Natural killer cell treated with Interleukin-12 subunit alpha and Interleukin-12 subunit beta and Interleukin-15 and Interleukin-18, amount 100 ng/mL, for 72 hours (primary cell): ENCODE results near the gene SIGLEC15. TPM values are rescaled to one million over a fixed set of nuclear protein-coding genes. Genes with fewer than 3 reads are reported as not detected.

Experiments used
- ATAC-seq, 2 donors: fragments of 150-1000 bp; cut with Tn5 transposase in 1 of 2; sonication (Bioruptor Pico), chemical (Tn5 transposase) in 1 of 2; 2 replicates each; pipeline ENCODE4 v1.10.0; 2021
- DNase-seq: peaks from one replicate; pipeline ENCODE4 v3.0.0; 2022; ENCODE audit warnings: low spot score
- H3K27ac Mint-ChIP-seq, 2 donors: 1 replicate in 1 of 2; 2 replicates in 1 of 2; pipeline ENCODE4 v1.8.0; 2022; ENCODE audit warnings: mixed read lengths in 2 of 2, mild to moderate bottlenecking in 1 of 2, moderate library complexity in 1 of 2
- H3K27me3 Mint-ChIP-seq, 2 donors: 1 replicate in 1 of 2; 2 replicates in 1 of 2; pipeline ENCODE4 v1.8.0; 2022; ENCODE audit warnings: mixed read lengths in 2 of 2
- H3K36me3 Mint-ChIP-seq: one replicate; pipeline ENCODE4 v1.8.0; 2022; ENCODE audit warnings: mixed read lengths
- H3K4me1 Mint-ChIP-seq, 2 donors: 1 replicate in 1 of 2; 2 replicates in 1 of 2; pipeline ENCODE4 v1.8.0; 2022; ENCODE audit warnings: low read depth in 2 of 2, mixed read lengths in 2 of 2, mild to moderate bottlenecking in 1 of 2
- H3K4me3 Mint-ChIP-seq: one replicate; pipeline ENCODE4 v1.8.0; 2022; ENCODE audit warnings: mixed read lengths
- H3K9me3 Mint-ChIP-seq: 2 replicates; pipeline ENCODE4 v1.8.0; 2022; ENCODE audit warnings: mixed read lengths
- total RNA-seq, 2 donors: library from RNA; stranded (reverse); gene quantifications; one replicate each; pipeline ENCODE4 v1.2.3, GENCODE V29; 2022

The SIGLEC15 gene
- total RNA-seq, 2 donors from 2014 or later = not detected

- H3K27me3 Mint-ChIP-seq = no peaks in the 10 kb centered on the region
- peak overlapping the region; percentile 87 to 90 for H3K27ac Mint-ChIP-seq
- H3K4me3 Mint-ChIP-seq = peak overlapping the region; percentile 40
- peaks cover 14 to 22% of the 10 kb centered on the region in 2 donors for H3K4me1 Mint-ChIP-seq
- peaks cover 11% of the 10 kb centered on the region for H3K36me3 Mint-ChIP-seq
- DNase-seq (no peak), ATAC-seq (no peak)
- H3K9me3 Mint-ChIP-seq = no peaks in the 10 kb centered on the region
Measured at GRCh38 chr18:45889419-45890064, 64.1 kb downstream of the SIGLEC15 start.

GRCh38 chr18:45890606-45891005, 65.1 kb downstream of the SIGLEC15 start:
- H3K27ac Mint-ChIP-seq = peak overlapping the region; percentile 87 to 90
- DNase-seq (peak; percentile 68), ATAC-seq (peak; percentile 87 to 88)
- peak overlapping the region; percentile 40 for H3K4me3 Mint-ChIP-seq
- H3K36me3 Mint-ChIP-seq = peaks cover 17% of the 10 kb centered on the region
- H3K4me1 Mint-ChIP-seq = peaks cover 18 to 22% of the 10 kb centered on the region in 2 donors
- no peaks in the 10 kb centered on the region for H3K27me3 Mint-ChIP-seq
- no peaks in the 10 kb centered on the region for H3K9me3 Mint-ChIP-seq

- H3K27me3 Mint-ChIP-seq = no peaks in the 10 kb centered on the region
- H3K36me3 Mint-ChIP-seq = peaks cover 17% of the 10 kb centered on the region
- no peak overlapping the region for H3K4me3 Mint-ChIP-seq
- H3K4me1 Mint-ChIP-seq = peaks cover 18 to 22% of the 10 kb centered on the region in 2 donors
- H3K27ac Mint-ChIP-seq = no peak overlapping the region
- DNase-seq (no peak), ATAC-seq (no peak)
- no peaks in the 10 kb centered on the region for H3K9me3 Mint-ChIP-seq
Measured at GRCh38 chr18:45891806-45892205, 66.3 kb downstream of the SIGLEC15 start.

Other genes starting within 250 kb of the SIGLEC15 start
- gene SLC14A2, start 210.2 kb upstream of the SIGLEC15 start, total RNA-seq = under 1 TPM; 0.21 to 0.36 TPM
- gene SLC14A1, start 101.5 kb upstream of the SIGLEC15 start, total RNA-seq = 1 to 10 TPM; 1.6 to 2.3 TPM
- 10 to 100 TPM; 38.8 to 48.9 TPM for gene EPG5, start 141.7 kb downstream of the SIGLEC15 start, total RNA-seq
- gene PSTPIP2, start 246.6 kb downstream of the SIGLEC15 start, total RNA-seq = 10 to 100 TPM; 29.5 to 65.6 TPM